ENCODE data around the gene MDFI. TPM values are rescaled to one million over a fixed set of nuclear protein-coding genes. Genes with fewer than 3 reads are reported as not detected.
A peak's percentile ranks its signal among the peaks of the same experiment; 100 is the strongest.

Gene MDFI
- total and polyA plus RNA-seq, 11 donors: 0.35 to 9.3 (median 2.2) TPM

DNA sequence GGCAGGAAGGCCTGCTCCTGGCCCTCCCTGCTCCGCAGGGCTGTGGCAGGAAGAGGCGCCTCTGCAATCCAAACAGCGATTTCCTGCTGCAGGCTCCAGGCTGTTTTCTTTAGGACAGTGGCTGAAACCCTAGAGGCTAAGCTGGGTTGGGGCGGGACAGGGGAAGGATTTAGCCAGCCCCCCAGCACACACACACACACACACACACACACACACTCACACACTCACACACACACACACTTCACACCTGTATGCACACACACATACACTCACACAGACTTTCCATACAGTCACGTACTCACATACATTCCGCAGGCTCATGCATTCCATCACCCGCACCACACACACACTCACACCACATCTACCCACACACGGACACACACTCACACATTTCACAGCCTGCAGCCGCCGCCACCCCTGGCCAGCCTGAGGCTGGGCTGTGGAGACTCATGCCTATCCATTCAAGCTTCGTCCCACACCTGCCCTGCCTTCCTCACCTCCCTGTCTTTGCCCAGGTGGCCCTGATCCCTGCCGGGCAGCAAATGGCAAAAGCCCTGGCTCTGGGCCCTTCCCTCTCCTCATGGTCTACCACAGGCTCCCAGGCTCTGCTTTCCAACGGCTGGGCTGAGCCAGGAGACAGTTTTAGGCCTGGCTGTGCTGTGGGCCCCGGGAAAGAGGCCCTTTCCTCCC lies 17.9 kb downstream of the MDFI start:
- peaks cover 0 to 8% (median 0%) of the 10 kb centered on the region in 9 donors for H3K27me3 ChIP-seq
- ATAC-seq: peak in 2 of 4 donors; percentile 39 to 73
- H3K9me3 ChIP-seq: no peaks in the 10 kb centered on the region
- TF ChIP-seq, protein P1, sequence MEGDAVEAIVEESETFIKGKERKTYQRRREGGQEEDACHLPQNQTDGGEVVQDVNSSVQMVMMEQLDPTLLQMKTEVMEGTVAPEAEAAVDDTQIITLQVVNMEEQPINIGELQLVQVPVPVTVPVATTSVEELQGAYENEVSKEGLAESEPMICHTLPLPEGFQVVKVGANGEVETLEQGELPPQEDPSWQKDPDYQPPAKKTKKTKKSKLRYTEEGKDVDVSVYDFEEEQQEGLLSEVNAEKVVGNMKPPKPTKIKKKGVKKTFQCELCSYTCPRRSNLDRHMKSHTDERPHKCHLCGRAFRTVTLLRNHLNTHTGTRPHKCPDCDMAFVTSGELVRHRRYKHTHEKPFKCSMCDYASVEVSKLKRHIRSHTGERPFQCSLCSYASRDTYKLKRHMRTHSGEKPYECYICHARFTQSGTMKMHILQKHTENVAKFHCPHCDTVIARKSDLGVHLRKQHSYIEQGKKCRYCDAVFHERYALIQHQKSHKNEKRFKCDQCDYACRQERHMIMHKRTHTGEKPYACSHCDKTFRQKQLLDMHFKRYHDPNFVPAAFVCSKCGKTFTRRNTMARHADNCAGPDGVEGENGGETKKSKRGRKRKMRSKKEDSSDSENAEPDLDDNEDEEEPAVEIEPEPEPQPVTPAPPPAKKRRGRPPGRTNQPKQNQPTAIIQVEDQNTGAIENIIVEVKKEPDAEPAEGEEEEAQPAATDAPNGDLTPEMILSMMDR (IDR thresholded peaks at IDR 0.05): no peak
- no peak for TF ChIP-seq POLR2A (IDR thresholded peaks at IDR 0.05)
- DNase-seq: peak in 1 of 5 donors; percentile 32
- 56 to 62% (median 59%) methylated on average over 14 of the region's 14 CpGs for WGBS, 4 donors
- intact Hi-C loops (cut with DNase I): no loop called here
- H3K4me1 ChIP-seq: peaks cover 0 to 13% (median 2%) of the 10 kb centered on the region in 12 donors
- no peak overlapping the region for H3K27ac ChIP-seq
- no peaks in the 10 kb centered on the region for H3K36me3 ChIP-seq
- no peak overlapping the region for H3K4me3 ChIP-seq

DNA sequence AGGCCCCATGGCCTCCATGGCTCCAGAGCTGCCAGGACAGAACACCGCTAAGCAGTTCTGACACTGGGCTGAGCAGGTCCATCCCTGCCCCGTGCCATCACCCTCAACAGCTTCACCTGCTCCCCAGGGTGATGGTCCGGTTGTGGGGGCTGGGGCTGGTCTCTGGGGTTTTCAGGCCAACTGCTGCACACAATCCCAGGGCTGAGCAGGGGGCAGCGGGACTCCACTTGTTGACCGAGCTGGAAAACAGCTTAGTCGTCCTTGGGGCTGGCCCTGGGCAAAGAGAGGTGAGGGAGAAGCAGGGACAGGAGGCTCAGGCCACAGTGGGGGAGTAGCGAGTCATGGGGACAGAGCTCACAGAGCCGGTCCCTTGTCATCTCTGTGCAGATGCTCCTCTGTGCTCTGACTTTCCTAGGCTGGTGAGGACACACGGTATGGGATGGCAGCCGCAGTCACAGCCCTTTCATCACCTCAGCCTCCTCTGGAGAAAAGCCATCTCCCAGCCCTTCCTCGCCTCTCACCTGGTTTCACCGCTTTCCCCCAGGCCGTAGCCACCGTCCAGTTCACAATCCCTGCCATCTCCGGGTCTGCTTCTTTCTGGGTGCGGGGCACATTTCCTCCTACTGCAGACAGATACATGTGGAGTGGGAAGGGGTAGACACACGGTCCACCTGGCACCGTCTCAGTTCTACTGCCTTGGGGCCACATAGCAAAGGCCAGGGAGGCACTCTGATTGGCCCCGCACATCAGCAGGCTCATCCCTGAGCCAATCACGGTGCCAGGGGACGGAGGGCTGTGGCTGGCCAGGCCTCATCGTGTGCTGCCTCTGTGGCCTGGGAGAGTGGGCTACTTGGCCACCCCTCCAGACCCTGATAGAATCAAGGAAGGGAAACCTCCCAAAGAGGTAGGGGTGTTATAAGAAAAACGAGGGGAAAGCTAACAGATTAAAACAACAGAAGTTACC lies 19.1 kb downstream of the MDFI start:
- TF ChIP-seq POLR2A (IDR thresholded peaks at IDR 0.05): no peak
- TF ChIP-seq, protein P1 (IDR thresholded peaks at IDR 0.05): no peak
- no peaks in the 10 kb centered on the region for H3K9me3 ChIP-seq
- intact Hi-C loops (cut with DNase I): no loop called here
- H3K27me3 ChIP-seq: peaks cover 0 to 8% (median 0%) of the 10 kb centered on the region in 9 donors
- no peak overlapping the region for H3K27ac ChIP-seq
- no peak overlapping the region for H3K4me3 ChIP-seq
- DNase-seq (peak in 1 of 5 donors; percentile 43), ATAC-seq (no peak)
- peaks cover 0 to 13% (median 2%) of the 10 kb centered on the region in 12 donors for H3K4me1 ChIP-seq
- no peaks in the 10 kb centered on the region for H3K36me3 ChIP-seq
- WGBS, 4 donors: 89 to 93% (median 92%) methylated on average over 20 to 23 of the region's 23 CpGs

DNA sequence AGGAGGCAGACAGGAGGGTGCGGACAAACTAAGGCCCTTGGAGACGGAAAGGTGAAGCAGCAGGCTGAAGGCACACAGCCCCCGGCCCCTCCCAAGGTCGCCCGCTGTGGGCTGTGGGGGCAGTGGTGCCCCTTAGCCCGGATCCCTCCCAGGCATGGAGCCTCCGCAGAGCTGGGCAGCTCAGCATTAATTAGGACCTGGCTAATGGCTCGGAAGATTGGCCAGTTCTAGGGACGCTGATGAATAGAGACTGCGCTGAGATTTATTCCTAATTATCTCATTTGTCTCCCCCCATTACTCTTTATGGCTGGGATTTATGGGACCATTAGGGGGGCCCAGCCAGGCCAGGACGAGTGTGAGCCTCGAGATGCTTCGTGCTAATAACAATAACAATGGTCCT lies 20.4 kb downstream of the MDFI start:
- WGBS, 4 donors: 94 to 97% (median 94%) methylated on average over 13 of the region's 13 CpGs
- intact Hi-C loops (cut with DNase I): no loop called here
- TF ChIP-seq, protein P1 (IDR thresholded peaks at IDR 0.05): no peak
- TF ChIP-seq POLR2A (IDR thresholded peaks at IDR 0.05): no peak
- peaks cover 0 to 8% (median 0%) of the 10 kb centered on the region in 9 donors for H3K27me3 ChIP-seq
- H3K27ac ChIP-seq: no peak overlapping the region
- no peaks in the 10 kb centered on the region for H3K9me3 ChIP-seq
- no peak overlapping the region for H3K4me3 ChIP-seq
- DNase-seq: peak in 1 of 5 donors; percentile 22
- peaks cover 0 to 13% (median 2%) of the 10 kb centered on the region in 12 donors for H3K4me1 ChIP-seq
- no peaks in the 10 kb centered on the region for H3K36me3 ChIP-seq
- no peak for ATAC-seq

DNA sequence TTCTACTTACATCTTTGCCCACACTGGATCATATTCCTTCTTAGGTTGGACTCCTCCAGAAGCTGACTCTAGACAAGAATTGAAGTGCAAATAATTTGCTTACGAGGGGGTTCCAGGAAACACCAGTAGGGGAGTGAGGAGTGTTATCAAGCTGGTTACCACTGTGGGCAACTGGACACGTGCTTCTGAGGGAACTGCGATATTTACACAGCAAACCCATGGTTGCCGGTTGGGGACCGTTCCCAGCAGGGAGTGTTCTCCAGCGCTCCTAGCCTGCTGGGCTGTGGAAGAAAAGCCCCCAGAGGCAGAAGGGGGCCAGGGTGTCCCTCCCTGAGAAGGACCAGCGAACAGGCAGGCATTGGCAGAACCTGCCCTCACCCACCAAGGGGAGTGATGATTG lies 21.7 kb downstream of the MDFI start:
- TF ChIP-seq, protein P1 (IDR thresholded peaks at IDR 0.05): no peak
- TF ChIP-seq POLR2A (IDR thresholded peaks at IDR 0.05): no peak
- H3K4me1 ChIP-seq: peaks cover 0 to 13% (median 2%) of the 10 kb centered on the region in 12 donors
- no peak overlapping the region for H3K4me3 ChIP-seq
- WGBS, 4 donors: 75 to 81% (median 76%) methylated on average over 6 to 7 of the region's 7 CpGs
- H3K36me3 ChIP-seq: no peaks in the 10 kb centered on the region
- ATAC-seq (no peak), DNase-seq (peak in 1 of 5 donors; percentile 44)
- H3K27ac ChIP-seq: no peak overlapping the region
- no peaks in the 10 kb centered on the region for H3K9me3 ChIP-seq
- H3K27me3 ChIP-seq: peaks cover 0 to 8% (median 0%) of the 10 kb centered on the region in 9 donors
- intact Hi-C loops (cut with DNase I): no loop called here
